ENCODE data around the gene WDHD1. TPM values are rescaled to one million over a fixed set of nuclear protein-coding genes. Genes with fewer than 3 reads are reported as not detected.

WDHD1 gene
- total and polyA plus RNA-seq, 2 of the 4 experiments (the other 2 are of a cell fraction) = 4.4 to 13.1 TPM

GRCh38 chr14:54935958-54936357 is 90.9 kb downstream of the WDHD1 start:
- CTCF ChIA-PET = no interaction called here

More at GRCh38 chr14:54935958-54936357, 90.9 kb downstream of the WDHD1 start:
- Histone ChIP-seq H2BK20ac (ENCODE audit: low read depth, low read length) (no peak overlapping the region), H2AFZ (replicated peaks; ENCODE audit: low read length, poor library complexity) (no peak overlapping the region), H3K4me2 (ENCODE audit: low read depth, low read length) (no peak overlapping the region), H3K4me1 (ENCODE audit: control insufficient read depth, insufficient read depth, low read length) (no peaks in the 10 kb centered on the region), H2BK5ac (ENCODE audit: low read depth, low read length, poor library complexity, severe bottlenecking) (no peak overlapping the region), H4K91ac (ENCODE audit: insufficient read depth, low read depth, low read length) (no peak overlapping the region), H3K36me3 (ENCODE audit: control insufficient read depth, insufficient read depth, low read length) (no peaks in the 10 kb centered on the region; the same call in 1 of the 2 replicates), H3K9me1 (ENCODE audit: insufficient read depth, low read length) (0 out of 2 replicates have a peak, but pooled peaks cover 2% of the 10 kb centered on the region), H3K23ac (ENCODE audit: low read depth, low read length) (no peak overlapping the region), H3K4me3 (ENCODE audit: insufficient read depth, low read depth, low read length) (no peak overlapping the region), H4K5ac (ENCODE audit: low read depth, low read length) (no peak overlapping the region), H3K27me3 (ENCODE audit: control insufficient read depth, insufficient read depth, low read length) (no peaks in the 10 kb centered on the region), H3K56ac (ENCODE audit: extremely low read depth, insufficient read depth, low read length) (no peak overlapping the region), H3K4ac (ENCODE audit: low read depth, low read length) (no peak overlapping the region), H3K27ac (ENCODE audit: insufficient read depth, low read length) (no peak overlapping the region), H2BK15ac (ENCODE audit: low read depth, low read length) (no peak overlapping the region), H4K20me1 (ENCODE audit: insufficient read depth, low read length) (no peaks in the 10 kb centered on the region), H3K9me3 (ENCODE audit: control insufficient read depth, insufficient read depth, low read length) (no peaks in the 10 kb centered on the region), H3K9ac (ENCODE audit: low read depth, low read length) (no peak overlapping the region), H3K79me1 (ENCODE audit: low read depth in 1 of 2, low read length in 2 of 2) (no peaks in the 10 kb centered on the region; a peak in 1 of 4 replicates), H2AK9ac (replicated peaks; ENCODE audit: low read depth, low read length, poor library complexity) (no peak overlapping the region), H4K8ac (ENCODE audit: low read depth in 2 of 2, low read length in 2 of 2) (no peak overlapping the region), H3K18ac (ENCODE audit: low read depth, low read length) (no peak overlapping the region), H2BK120ac (ENCODE audit: low read depth, low read length) (no peak overlapping the region), H3K14ac (replicated peaks; ENCODE audit: low read depth, low read length) (no peak overlapping the region), H2AK5ac (ENCODE audit: low read depth, low read length) (no peak overlapping the region)
- 100% methylated on average over 1 of the region's 5 CpGs; no CpG with 5 or more reads in 1 of the 2 experiments for WGBS, 2 experiments (ENCODE audit: extremely low coverage in 2 of 2, insufficient read length in 1 of 2)
- TF ChIP-seq MXI1 (IDR thresholded peaks at IDR 0.05; ENCODE audit: borderline replicate concordance, low read depth, low read length) (no peak), CEBPB (IDR thresholded peaks at IDR 0.05; ENCODE audit: low read depth, low read length) (peak; percentile 64), POLR2A (IDR thresholded peaks at IDR 0.05; ENCODE audit: low read depth, low read length) (no peak), USF2 (IDR thresholded peaks at IDR 0.05; ENCODE audit: low read depth, low read length) (no peak), SMC3 (IDR thresholded peaks at IDR 0.05; ENCODE audit: low read depth, low read length) (no peak), CTCF (conservative IDR thresholded peaks at IDR 0.05; ENCODE audit: low read depth, low read length) (no peak), MAFK (IDR thresholded peaks at IDR 0.05; ENCODE audit: low read depth, low read length) (no peak), RCOR1 (IDR thresholded peaks at IDR 0.05; ENCODE audit: insufficient replicate concordance, low read length) (no peak)
- no TSS peak for BruUV-seq (replicated peaks)
- DNase-seq (peak; percentile 38), ATAC-seq (ENCODE audit: low read depth) (no peak)
- POLR2A ChIA-PET (ENCODE audit: unreplicated experiment) = no interaction called here
- dilution Hi-C loops (cut with HindIII; ENCODE audit: low sequenced_read_pairs, unreplicated experiment) = no loop called here
- intact Hi-C loops (cut with micrococcal nuclease) = no loop called here
- in situ Hi-C loops (cut with MboI; ENCODE audit: low sequenced_read_pairs) = no loop called here

Data from IMR-90 (cell line).